Fibroblast of pulmonary artery (primary cell): ENCODE data around the gene A1BG.
A peak's percentile ranks its signal among the peaks of the same experiment; 100 is the strongest.

Experiments used
- DNase-seq: peaks from one replicate; pipeline ENCODE4 v3.0.0-alpha.2; 2010; ENCODE audit warnings: low read depth
- H3K4me3 ChIP-seq: replicated peaks from 2 replicates; pipeline ENCODE4 v1.5.1; 2011; ENCODE audit warnings: low read depth, mild to moderate bottlenecking, control low read depth, low read length, moderate library complexity
- CTCF ChIP-seq: IDR thresholded peaks from 2 replicates; pipeline ENCODE4 v1.5.1; 2011; ENCODE audit warnings: mild to moderate bottlenecking, control low read depth, low read length, inconsistent platforms; ENCODE audit errors: missing control alignments

A1BG gene

GRCh38 chr19:58326501-58326913, 26.8 kb downstream of the A1BG start:
- no peak for TF ChIP-seq CTCF
- DNase-seq: no peak
- H3K4me3 ChIP-seq: peak overlapping the region; percentile 97

GRCh38 chr19:58325311-58326022, 27.8 kb downstream of the A1BG start:
- DNase-seq: no peak
- no peak for TF ChIP-seq CTCF
- H3K4me3 ChIP-seq: peak overlapping the region; percentile 97

DNA sequence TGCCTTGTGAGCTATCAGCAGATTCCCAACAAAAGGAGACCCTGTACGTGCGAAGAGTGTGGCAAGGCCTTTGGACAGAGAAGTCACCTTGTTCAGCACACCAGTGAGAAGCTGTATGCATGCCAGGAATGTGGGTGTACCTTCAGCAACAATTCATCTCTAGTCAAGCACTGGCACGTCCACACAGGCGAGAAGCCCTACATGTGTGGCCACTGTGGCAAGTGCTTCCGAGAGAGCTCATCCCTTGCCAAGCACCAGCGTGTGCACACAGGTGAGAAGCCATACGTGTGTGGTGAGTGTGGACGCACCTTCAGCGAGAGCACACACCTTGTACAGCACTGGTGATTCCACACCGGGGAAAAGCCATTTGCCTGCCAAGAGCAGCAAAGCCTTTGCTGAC, 34.1 kb downstream of the A1BG start:
- H3K4me3 ChIP-seq: no peak overlapping the region
- TF ChIP-seq CTCF: no peak
- no peak for DNase-seq

GRCh38 chr19:58318297-58318696, 35.0 kb downstream of the A1BG start:
- TF ChIP-seq CTCF: no peak
- H3K4me3 ChIP-seq: no peak overlapping the region

DNA sequence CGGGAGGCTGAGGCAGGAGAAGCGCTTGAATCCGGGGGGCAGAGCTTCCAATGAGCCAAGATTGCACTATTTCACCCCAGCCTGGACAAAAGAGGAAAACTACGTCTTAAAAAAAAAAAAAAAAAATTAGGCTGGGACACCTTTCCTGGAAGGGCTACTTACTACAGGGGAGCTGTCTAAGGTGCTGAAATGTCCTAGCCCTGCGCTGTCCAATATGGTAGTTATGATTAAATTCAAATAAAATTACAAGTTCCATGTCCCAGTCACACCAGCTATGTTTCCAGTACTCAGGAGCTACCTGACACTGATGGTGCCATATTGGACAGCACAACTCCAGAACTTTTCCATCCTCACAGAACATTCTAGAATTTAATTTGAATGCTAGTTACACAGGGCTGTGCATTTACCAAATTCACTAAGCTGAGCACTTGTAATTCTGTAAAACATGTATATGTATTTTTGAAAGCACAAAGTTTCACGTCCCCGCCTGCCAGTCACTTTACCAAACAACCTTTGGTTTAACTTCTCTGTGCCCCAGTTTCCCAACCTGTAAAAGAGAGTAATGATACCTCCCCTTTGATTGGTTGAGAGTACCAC, 35.7 kb downstream of the A1BG start:
- peak; percentile 67 for DNase-seq

More at GRCh38 chr19:58318297-58318696, 35.0 kb downstream of the A1BG start:
- no peak for DNase-seq

GRCh38 chr19:58315580-58315979, 37.7 kb downstream of the A1BG start:
- no peak overlapping the region for H3K4me3 ChIP-seq
- DNase-seq: no peak
- TF ChIP-seq CTCF: no peak

More for the DNA sequence above, 35.7 kb downstream of the A1BG start:
- no peak for TF ChIP-seq CTCF
- no peak overlapping the region for H3K4me3 ChIP-seq
